Astrocyte (in vitro differentiated cells and primary cell): ENCODE data around the gene ZHX3.

Experiments
- CTCF ChIP-seq: IDR thresholded peaks from 2 replicates; pipeline ENCODE4 v1.5.1; 2011; ENCODE audit warnings: low read depth, mild to moderate bottlenecking, inconsistent platforms, low read length, moderate library complexity; ENCODE audit not compliant: insufficient read depth
- EZH2 ChIP-seq: IDR thresholded peaks from 2 replicates; pipeline ENCODE4 v1.6.1; 2012; ENCODE audit warnings: mild to moderate bottlenecking, low read length, inconsistent platforms; ENCODE audit not compliant: insufficient read depth

- TF ChIP-seq CTCF: no peak
- TF ChIP-seq EZH2: no peak
These were observed 139.9 kb downstream of the ZHX3 start for GRCh38 chr20:41177636-41178035.
